Epidermal melanocyte (primary cell): ENCODE data around the gene CLASRP.

Experiments used
- DNase-seq: peaks from one replicate; pipeline ENCODE4 v3.0.0; 2011; ENCODE audit warnings: low spot score; ENCODE audit not compliant: insufficient read length

The CLASRP gene

DNA sequence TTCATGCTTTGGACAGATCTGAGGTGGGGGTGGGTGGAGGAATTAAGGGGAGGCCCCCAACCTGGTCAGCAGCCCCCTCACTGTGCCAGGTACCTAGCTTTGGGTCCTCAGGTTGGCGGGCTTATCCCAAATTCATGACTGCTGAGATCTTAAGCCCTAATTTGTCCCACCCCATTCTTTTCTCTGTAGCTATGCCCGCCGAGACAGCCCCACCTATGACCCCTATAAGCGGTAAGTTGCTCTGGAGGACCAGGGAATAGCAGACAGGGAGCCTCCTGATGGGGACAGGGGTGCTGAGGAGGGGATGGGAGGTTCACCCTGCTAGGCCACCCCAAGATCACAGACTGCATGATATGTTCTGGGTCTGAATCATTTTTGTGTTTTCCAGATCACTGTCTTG lies 23.1 kb downstream of the CLASRP start:
- no peak for DNase-seq

DNA sequence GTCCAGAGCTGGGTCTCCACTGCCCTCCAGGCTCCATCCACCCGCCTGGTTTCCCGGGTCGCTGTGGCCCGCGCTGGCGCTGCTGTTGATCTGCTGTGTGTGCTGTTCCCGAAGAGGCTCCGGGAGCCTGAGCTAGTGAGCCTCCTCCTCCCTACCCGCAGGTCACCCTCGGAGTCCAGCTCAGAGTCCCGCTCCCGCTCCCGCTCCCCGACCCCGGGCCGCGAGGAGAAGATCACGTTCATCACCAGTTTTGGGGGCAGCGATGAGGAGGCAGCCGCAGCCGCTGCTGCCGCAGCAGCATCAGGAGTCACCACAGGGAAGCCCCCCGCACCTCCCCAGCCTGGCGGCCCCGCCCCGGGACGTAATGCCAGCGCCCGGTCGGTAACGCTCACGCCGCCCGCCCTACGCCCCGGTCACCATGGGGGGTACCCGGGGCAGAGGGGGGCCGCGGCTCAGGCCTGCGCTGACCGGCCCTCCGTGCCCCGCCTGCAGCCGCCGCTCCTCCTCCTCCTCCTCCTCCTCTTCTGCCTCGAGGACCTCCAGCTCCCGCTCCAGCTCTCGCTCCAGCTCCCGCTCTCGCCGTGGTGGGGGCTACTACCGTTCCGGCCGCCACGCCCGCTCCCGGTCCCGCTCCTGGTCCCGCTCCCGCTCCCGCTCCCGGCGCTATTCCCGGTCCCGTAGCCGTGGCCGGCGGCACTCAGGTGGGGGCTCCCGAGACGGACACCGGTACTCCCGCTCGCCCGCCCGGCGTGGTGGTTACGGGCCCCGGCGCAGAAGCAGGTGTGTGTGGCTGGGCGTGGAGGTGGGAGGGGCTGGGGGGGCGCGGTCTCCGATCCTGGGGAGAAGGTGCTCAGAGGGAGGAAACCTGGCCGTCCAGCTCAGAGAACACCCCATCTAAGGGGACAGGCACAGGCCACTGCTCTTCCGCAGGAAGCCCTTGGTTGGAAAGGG lies 25.3 kb downstream of the CLASRP start:
- no peak for DNase-seq

DNA sequence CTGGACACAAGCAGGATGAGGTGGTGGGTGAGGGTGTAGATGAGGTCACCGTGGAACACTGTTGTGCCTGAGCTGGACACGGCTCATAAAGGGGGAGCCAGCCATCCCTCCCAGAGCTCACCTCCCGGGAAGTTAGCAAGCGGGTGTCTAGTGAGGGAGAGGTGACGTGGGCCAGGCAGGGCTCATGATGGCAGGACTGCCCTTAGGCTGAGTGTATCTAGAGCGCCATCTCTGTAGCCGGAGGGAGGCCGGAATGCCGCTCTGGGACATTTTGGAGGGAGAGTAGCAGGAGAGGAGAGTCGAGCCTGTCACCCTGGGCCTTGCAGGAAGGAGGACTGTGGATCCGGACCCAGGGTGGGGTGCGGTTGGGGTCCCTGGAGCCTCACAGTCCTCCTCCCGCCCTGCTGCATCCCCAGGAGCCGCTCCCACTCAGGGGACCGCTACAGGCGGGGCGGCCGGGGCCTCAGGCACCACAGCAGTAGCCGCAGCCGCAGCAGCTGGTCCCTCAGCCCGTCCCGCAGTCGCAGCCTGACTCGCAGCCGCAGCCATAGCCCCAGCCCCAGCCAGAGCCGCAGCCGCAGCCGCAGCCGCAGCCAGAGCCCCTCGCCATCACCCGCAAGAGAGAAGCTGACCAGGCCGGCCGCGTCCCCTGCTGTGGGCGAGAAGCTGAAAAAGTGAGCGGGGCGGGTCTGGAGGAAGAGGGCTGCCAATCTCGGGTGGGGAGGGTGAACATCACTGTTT lies 28.2 kb downstream of the CLASRP start:
- DNase-seq, result no peak

DNA sequence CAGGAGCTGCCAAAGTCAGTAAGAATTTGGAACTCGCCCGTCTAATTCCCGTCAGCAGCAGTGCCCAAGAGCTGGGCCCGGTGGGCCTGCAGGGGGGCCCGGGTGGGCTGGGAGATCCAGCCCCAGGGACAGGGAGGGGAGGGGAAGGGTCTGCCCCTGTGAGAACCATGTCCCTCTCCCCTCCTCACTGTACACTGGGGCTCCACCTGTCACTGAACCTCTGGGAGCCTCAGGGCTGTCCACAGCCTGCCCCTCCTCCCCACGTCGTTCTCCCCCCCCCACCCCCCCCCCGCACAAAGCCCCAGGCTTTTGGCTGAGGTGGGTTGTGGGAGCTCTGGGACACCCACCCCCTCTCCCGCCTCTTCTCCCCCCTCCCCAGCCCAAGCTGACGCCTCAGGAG lies 29.2 kb downstream of the CLASRP start:
- no peak for DNase-seq

DNA sequence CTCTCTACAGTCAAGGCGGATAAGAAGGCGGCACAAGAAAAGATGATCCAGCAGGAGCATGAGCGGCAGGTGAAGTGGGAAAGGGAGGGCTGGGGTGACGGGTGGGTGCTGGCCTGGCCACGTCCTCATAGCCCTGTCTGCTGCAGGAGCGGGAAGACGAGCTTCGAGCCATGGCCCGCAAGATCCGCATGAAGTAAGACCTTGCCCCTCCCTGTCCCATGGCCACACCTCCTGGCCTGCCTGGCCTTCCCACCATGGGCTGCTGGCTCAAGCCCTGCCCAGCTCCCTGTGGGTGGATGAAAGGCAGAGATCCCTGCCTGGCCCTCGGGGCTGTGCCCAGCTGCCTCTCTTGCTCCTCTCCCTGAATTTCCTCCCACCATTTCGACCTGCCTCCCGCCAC lies 30.2 kb downstream of the CLASRP start:
- DNase-seq, result no peak

DNA sequence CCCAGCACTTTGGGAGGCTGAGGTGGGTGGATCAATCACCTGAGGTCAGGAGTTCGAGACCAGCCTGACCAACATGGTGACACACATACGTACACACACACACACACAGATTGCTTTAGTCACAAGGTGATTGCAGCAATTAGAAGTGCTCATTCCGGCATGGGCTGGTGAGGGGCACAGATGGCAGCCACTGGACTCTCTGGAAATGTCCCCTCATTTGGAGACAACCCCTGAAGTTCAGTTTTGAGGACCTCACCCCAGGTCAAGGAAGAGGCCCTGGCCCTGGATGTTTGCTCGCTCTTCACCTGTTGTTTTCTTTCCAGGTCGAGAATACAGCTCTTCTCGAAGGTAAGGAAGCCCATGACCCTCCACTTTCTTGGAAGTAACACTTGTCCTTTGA lies 31.4 kb downstream of the CLASRP start:
- DNase-seq, result no peak

DNA sequence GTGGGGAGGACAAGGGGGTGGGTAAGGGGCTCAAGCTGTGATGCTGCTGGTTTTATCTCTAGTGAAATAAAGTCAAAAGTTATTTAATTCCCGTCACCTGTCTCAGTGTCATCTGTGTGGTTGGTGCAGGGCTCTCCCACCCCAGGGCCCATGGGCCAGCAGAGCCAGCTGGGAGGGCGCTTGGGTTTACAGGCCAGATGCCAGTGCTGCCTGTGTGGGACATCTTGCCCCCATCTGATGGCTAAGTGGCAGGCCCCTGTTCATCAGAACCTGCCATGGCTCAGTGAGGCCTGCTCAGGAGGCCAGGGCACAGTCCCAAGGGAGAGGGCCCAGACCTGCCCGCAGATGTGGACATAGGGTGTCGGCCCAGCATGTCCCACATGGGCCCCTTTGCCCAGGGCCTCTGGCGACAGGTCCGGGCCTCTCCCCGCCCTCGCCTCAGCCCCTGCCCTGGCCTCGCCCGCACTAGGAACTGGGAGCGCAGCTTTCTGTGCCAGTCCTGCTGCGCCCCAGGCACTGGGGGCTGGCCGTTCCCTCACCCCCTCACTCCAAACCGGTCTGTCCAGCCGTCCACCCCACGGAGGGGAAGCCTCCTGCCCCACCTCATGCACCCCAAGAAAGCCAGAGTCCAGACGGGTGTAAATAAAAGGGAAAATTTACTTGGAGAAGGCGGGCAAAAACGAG lies 32.2 kb downstream of the CLASRP start:
- no peak for DNase-seq

DNA sequence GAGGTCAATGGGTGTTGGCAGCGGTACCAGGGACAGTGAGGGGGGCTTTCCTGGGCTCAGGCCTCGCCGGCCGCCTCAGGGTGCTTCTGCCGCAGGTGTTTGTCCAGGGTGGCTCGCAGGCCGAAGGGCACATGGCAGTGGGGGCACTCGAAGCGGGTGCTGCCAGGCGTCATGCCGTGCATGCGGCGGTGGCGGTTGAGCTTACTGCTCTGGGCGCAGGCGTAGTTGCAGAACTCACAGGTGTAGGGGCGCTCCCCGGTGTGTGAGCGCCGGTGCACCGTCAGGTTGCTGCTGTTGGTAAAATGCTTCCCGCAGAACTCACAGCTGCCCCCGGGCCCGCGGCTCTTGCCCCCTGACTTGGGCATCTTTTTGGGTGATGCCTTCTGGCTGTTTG lies 32.7 kb downstream of the CLASRP start:
- DNase-seq, result no peak

DNA sequence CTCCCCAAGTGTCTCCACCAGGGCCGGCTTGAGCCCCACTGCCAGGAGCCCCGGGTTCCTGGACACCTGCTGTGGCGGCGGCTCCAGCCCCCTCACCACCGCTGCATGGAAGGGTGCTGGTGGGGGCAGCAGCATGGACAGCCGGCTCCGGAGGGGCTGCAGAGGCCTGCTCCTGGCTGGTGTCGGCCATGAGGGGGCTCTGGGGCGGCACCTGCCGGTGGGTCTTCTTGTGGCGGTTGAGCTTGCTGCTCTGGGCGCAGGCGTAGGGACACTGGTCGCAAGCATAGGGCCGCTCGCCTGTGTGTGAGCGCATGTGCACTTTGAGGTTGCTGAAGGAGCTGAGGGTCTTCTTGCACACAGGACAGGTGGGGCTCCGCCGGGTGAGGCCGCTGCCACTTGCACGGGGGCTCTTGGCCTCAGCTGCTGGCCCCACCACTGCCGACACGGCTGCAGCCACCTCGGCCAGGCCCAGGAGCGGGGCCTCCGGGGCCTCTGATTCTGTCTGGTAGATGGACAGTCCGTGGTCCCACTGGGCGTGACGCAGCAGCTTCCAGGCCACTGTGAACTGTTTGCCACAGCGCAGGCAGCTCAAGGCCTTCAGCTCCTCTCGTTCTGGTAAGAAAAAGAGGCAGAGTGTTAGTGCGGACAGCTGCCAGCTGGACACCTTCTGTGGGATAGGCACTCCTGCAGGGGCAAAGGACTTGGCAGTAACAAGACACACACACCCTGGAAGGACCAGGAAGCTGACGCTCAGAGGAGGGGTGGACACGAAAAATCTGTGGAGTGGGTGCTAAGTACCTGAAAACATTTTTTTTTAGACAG lies 33.3 kb downstream of the CLASRP start:
- DNase-seq, result no peak

DNA sequence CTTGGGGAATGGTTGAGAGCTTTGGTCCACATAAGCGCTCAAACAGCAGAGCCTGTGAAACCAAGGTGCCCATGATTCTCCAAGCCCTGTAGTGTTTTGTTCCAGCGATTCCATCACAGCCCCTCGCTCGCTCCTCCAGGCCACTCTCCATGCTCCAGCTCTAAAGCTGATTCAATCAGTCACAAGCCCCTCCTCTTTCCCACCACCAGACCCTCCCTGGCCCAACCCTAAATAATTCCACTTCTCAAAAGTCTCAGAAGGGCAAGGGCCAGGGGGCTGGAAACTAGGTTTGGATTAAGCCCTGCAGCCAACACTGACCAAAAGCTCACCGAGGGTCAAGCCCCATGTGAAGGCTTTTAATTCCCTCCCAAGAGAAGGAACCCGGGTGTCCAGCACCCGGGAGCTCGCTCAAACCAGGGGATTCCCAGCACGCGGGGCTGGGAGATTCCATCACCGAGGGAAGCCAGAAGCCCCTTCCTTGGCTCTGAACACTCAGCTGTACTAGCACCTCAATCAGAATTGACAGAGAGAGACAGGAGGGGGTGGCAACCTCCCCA lies 36.0 kb downstream of the CLASRP start:
- no peak for DNase-seq

DNA sequence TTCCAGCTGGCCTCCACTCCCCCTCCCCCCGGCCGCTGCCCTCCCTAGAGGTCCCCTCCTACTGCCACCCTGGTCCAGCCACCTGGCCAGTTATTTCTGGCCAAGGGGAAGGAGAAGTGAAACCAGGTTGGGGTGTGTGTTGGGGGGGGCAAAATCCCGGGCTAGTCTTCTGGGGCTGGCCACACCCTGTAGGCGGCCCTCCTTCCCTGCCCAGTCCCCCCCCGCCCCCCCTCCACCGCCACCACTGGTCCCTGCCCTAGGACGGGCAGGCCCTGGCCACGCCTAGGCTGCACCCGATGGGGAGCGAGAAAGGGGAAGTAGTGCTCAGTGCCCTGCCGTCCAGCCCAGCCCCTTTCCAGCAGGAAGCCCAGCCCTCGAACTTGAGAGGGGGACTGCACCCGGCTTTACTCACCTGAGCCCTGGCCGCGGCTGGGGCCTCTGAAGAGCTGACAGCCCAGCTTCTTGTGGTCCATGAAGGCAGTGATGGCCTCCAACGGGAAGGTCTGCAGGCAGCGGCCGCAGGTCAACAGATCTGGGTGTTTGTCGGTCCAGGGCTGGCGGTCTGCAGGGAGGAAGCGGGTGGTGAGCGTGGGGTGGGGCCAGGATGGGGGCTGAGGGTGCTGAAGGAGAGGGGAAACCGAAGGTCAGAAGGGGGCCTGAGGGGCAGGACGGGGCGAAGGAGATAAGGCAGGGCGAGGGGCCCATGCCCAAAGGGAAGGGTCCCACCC lies 36.6 kb downstream of the CLASRP start:
- DNase-seq, result peak; percentile 69

DNA sequence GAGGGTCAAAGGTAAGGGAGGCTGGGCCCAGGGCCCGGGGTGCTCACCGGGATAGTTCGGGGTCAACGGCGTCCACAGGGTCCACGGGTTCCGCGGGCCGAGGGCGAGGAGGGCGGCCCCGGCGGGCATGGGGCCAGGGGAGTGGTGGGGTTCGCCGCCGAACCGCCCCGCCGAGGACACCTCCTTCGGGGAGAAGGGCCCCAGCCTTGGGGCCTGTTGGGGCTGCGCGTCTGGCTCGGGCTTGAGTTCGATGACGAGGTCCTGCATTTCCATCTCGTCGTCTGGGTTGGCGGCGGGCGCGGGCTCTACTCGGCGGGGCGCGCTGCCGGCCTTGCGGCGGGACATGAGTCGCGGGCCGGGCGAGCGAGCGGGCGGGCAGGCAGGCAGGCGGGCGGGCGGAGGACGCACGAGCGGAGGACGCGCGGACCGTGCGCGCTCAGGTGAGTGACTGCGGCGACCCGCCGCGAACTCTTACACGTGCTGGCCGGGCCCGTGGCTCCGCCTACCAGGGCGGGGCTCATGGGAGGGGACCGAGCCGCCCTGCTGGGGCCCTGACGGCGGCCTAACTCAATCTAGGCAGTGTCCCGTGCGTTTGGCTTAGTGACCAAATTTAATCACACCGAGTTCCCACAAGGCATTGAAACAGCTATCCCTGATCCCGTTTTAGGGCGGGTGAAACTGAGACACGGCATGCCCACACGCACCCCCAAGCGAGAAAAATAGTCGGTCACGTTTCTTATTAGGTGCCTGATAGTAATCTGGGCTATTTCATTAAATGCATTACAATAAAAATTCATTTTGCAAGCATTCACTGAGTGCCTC lies 37.4 kb downstream of the CLASRP start, which contains the start of gene ZNF296:
ZNF296 (minus strand) TSS at position 450 of the 822 bp plus-strand sequence; CDS start at position 345, 105 bp downstream.
- peak; percentile 58 for DNase-seq

DNA sequence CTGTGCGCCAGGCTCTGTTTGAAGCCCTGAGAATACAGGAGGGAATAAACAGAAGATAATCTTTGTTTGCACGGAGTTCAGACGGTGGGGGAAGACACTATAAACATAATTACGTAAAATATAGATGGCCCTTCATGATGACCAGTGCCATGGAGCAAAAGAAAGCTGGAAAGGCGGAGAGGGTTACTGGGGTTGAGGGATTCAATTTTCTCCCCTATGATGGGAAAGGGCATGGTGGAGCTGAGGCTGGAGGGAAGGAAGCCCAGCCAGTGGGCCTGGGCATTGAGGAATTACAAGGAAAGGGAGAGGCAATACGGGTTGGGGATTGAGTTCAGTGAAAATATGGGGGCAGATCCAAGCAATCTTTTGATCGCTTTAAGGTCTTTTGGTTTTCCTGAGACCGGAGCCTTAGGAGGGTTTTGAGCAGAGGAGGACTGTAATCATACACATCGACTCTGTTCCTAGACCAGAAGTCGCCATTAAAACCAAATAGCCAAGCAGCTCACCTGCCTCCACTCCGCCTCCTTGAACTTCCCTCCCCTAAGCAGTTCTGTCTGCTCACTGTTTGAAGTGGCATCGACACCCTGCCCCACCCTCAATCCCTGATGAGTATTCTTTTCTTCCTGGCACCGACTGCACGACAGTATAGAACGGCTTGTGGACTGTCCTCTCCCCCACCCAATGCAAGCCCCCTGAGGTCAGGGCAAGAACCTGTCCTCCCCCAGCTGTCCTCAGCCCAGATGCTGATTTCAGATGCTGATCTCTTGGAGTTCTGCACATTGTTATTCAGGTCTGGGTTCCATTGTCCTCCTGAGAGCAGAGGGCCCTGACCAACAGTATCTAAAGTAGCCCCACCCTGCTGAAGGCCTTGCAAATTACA lies 38.2 kb downstream of the CLASRP start:
- no peak for DNase-seq

DNA sequence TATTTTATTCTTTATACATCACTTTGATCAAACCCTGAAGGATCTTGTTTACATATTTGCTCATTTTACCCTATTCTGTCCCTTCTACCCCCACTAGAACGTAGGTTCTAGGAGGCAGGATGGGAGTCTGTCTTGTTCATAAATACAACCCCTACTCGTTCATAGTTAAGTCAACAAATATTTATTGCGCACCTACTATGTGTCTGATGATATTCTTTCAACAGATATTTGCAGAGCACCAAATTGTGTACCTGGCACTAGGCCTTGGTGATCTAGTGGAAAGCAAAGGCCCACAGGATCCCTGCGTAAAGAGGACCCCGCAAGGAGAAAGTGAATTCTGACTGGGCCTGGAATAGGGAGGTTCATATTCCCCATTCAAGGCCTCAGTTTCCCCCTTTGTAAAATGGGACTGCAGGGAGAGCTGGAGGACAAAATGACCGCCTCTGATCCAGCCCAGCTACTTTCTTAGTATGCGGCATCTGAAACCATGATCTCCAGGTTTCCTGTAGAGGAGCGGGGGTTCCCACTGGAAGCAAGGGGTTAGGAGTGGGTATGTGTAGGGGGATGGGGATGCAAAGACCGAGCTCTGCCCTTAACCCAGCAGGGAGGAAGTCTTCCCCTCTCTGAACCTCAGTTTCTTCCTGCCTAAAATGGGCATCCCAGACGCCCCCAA lies 39.7 kb downstream of the CLASRP start:
- no peak for DNase-seq

DNA sequence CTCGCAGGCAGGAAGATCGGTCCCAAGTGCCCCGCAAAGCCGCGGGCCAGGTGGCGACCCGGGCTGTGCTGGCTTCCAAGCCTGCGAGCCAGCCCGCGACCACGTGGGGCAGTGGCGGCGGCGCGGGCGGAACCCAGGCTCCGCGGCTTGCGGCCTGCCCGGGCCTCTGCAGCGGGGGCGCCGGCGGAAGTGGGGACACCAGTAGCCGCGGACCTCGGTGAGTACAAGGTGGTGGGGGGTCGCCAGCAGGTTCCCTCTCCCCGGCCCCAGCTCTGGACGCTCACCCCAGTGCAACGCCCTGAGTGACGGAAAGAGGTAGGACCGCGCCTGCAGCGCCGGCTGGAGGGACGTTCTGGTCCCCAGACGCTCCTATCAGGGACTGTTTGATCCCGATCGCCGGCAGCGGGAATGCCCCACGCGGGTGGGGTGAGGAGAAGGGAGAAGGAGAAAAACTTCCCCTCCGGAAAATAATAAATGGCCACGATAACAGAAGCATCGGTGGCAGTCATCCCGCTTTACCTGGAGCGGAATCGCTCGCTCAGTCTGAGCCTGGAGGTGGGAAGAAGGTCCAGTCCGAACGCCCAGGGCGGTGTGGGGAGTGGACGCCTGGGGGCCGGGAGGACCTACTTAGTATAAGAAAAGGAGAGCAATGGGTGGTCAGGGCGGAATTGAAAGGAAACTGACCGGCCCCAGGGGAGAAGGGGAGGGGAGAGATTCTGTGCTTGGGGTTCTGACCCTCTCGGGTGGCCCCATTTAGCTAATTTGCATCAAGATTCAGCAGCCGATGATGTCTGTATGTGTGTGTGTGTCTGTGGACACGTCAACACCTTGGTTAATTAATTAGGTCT lies 40.4 kb downstream of the CLASRP start, which contains the start of gene GEMIN7:
GEMIN7 (plus strand) TSS at position 198 of the 848 bp plus-strand sequence. CDS start 10,855 bp downstream, outside the sequence.
- peak; percentile 70 for DNase-seq

DNA sequence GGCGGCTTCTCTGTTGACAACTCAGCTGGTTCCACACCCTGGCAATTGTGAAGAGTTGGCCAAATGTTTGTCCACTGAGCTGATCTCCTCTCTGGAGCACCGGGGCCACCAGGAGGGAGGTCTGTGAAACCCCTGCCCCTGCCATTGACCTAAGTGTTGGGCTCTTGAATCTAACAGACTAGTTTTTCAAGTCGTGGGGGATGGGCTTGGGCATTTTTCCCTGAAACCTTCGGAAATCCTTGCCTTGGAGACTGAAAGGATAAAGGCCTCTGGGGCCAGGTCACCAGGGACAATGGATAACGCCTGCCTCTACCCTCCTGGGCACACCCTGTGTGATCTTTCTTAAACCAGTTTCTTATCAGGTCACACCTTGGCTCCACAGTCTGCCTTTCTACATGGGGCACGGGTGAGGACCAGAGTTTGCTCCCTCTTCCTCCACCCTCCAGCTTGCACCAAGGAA lies 41.1 kb downstream of the CLASRP start:
- DNase-seq, result no peak
